HepG2 (cell line): Measurements from ENCODE around the gene FLACC1. TPM values are rescaled to one million over a fixed set of nuclear protein-coding genes. Genes with fewer than 3 reads are reported as not detected.

ENCODE experiments used
- ATAC-seq: fragments of 200-7000 bp; cut with Tn5 transposase; 3 replicates; pipeline ENCODE4 v1.9.1; 2020; ENCODE audit warnings: mild to moderate bottlenecking, moderate library complexity
- BruUV-seq: library from RNA; stranded (reverse); fragments of 400-500 nt; replicated peaks from 2 replicates; lab custom pipeline; 2021; lab: Mats Ljungman, UMichigan
- CTCF ChIA-PET: fragments of 300-600 bp; formaldehyde crosslinking; extraction: SDS; loops from one replicate; lab custom pipeline; 2021; ENCODE audit warnings: low total read pairs, inconsistent platforms, low intra/inter-chr PET ratio; lab: Yijun Ruan, JAX
- POLR2A ChIA-PET: fragments of 350-600 bp; sonication (Branson Sonifier 250); formaldehyde crosslinking; loops from one replicate; lab custom pipeline; 2020; ENCODE audit warnings: antibody characterized with exemption, inconsistent platforms; lab: Yijun Ruan, JAX
- DNase-seq: peaks from one replicate; pipeline ENCODE4 v3.0.0-alpha.2; 2015; ENCODE audit warnings: low spot score
- FAIRE-seq: peaks from 3 replicates; lab custom pipeline; 2011; peaks lifted over from hg19 to GRCh38; lab: Jason Lieb, UNC
- H2AFZ ChIP-seq: one replicate; pipeline ENCODE4 v1.6.1; 2011; ENCODE audit warnings: low read length, inconsistent platforms
- H3K27ac ChIP-seq: fragments of 300-600 bp; 3 replicates; pipeline ENCODE4 v1.8.0; 2011; ENCODE audit warnings: mixed run types, mild to moderate bottlenecking, mixed read lengths, low read length, inconsistent platforms; ENCODE audit not compliant: insufficient read depth; ENCODE audit errors: extremely low read length
- H3K27me3 ChIP-seq, 2 experiments: fragments of 200-600 bp in 1 of 2; 2 replicates in 1 of 2; 3 replicates in 1 of 2; pipeline versions ENCODE4 v1.6.0 to v1.8.0; 2011; ENCODE audit warnings: low read length in 2 of 2, mild to moderate bottlenecking in 2 of 2, moderate library complexity in 2 of 2, inconsistent platforms in 1 of 2; ENCODE audit not compliant: insufficient read depth in 2 of 2, control insufficient read depth in 1 of 2
- H3K36me3 ChIP-seq, 2 experiments: fragments of 200-600 bp in 1 of 2; replicated peaks in 1 of 2; 2 replicates in 1 of 2; 3 replicates in 1 of 2; pipeline versions ENCODE4 v1.5.1 to v1.8.0; 2011; ENCODE audit warnings: low read length in 2 of 2, inconsistent platforms in 1 of 2; ENCODE audit not compliant: insufficient read depth in 2 of 2, control insufficient read depth in 1 of 2
- H3K4me1 ChIP-seq: 2 replicates; pipeline ENCODE4 v1.5.1; 2012; ENCODE audit warnings: low read length, inconsistent platforms; ENCODE audit not compliant: insufficient read depth
- H3K4me2 ChIP-seq: 2 replicates; pipeline ENCODE4 v1.6.0; 2011; ENCODE audit warnings: low read depth, low read length, inconsistent platforms
- H3K4me3 ChIP-seq, 3 experiments: fragments of 200-600 bp in 1 of 3; sonication (generic), shearing (Covaris generic) in 1 of 3; replicated peaks in 1 of 3; 2 replicates each; pipeline ENCODE4 v1.5.1; 2011 to 2016; ENCODE audit warnings: low read length in 3 of 3, inconsistent platforms in 2 of 3, low read depth in 2 of 3, mild to moderate bottlenecking in 2 of 3, control low read depth in 1 of 3, mixed read lengths in 1 of 3; ENCODE audit not compliant: insufficient read depth in 1 of 3
- H3K79me2 ChIP-seq: one replicate; pipeline ENCODE4 v1.6.1; 2011; ENCODE audit warnings: low read length, inconsistent platforms; ENCODE audit not compliant: insufficient read depth
- H3K9ac ChIP-seq: 2 replicates; pipeline ENCODE4 v1.6.0; 2011; ENCODE audit warnings: mild to moderate bottlenecking, low read depth, low read length, inconsistent platforms; ENCODE audit not compliant: insufficient read depth
- H3K9me3 ChIP-seq: 2 replicates; pipeline ENCODE4 v1.5.1; 2012; ENCODE audit warnings: mild to moderate bottlenecking, low read length
- H4K20me1 ChIP-seq: 2 replicates; pipeline ENCODE4 v1.6.0; 2011; ENCODE audit warnings: inconsistent platforms, mild to moderate bottlenecking, low read length, moderate library complexity; ENCODE audit not compliant: insufficient read depth
- ATAD3A ChIP-seq: sonication (generic); formaldehyde crosslinking; IDR thresholded peaks from 2 replicates; pipeline ENCODE4 v1.4.0; 2020; ENCODE audit warnings: missing genetic modification reagents
- HNF1A ChIP-seq, 2 experiments: sonication (generic) in 1 of 2; formaldehyde crosslinking in 1 of 2; IDR thresholded peaks; 2 replicates each; pipeline versions ENCODE4 v1.4.0 to v1.6.1; 2016 to 2020; ENCODE audit warnings: borderline replicate concordance in 1 of 2, low read depth in 1 of 2, mild to moderate bottlenecking in 1 of 2, missing genetic modification reagents in 1 of 2
- MEIS2 ChIP-seq: sonication (generic); formaldehyde crosslinking; IDR thresholded peaks from 2 replicates; pipeline ENCODE4 v1.9.0; 2021; ENCODE audit warnings: mild to moderate bottlenecking, missing genetic modification reagents
- RFX5 ChIP-seq: IDR thresholded peaks from 2 replicates; pipeline ENCODE4 v1.6.1; 2011; ENCODE audit warnings: low read depth, low read length, improper control_type of control experiment
- SCMH1 ChIP-seq: sonication (generic); formaldehyde crosslinking; IDR thresholded peaks from 2 replicates; pipeline ENCODE4 v1.9.0; 2021; ENCODE audit warnings: missing genetic modification reagents, mild to moderate bottlenecking, borderline replicate concordance
- SMARCC2 ChIP-seq: fragments of 450-650 bp; IDR thresholded peaks from 2 replicates; pipeline ENCODE4 v1.6.1; 2017; ENCODE audit warnings: antibody characterized with exemption, mild to moderate bottlenecking
- STAG1 ChIP-seq: sonication (generic); formaldehyde crosslinking; IDR thresholded peaks from 2 replicates; pipeline ENCODE4 v1.4.0; 2020; ENCODE audit warnings: missing genetic modification reagents
- ZBTB39 ChIP-seq: sonication (generic); formaldehyde crosslinking; IDR thresholded peaks from 2 replicates; pipeline ENCODE4 v1.5.0; 2020; ENCODE audit warnings: missing genetic modification reagents
- ZNF12 ChIP-seq: sonication (generic); formaldehyde crosslinking; IDR thresholded peaks from 2 replicates; pipeline ENCODE4 v1.5.0; 2020; ENCODE audit warnings: missing genetic modification reagents
- ZNF3 ChIP-seq: IDR thresholded peaks from 2 replicates; pipeline ENCODE4 v1.7.0; 2017; ENCODE audit warnings: inconsistent platforms
- ZNF503 ChIP-seq: sonication (generic); formaldehyde crosslinking; IDR thresholded peaks from 2 replicates; pipeline ENCODE4 v1.4.0; 2020; ENCODE audit warnings: missing genetic modification reagents
- ZNF510 ChIP-seq: sonication (generic); formaldehyde crosslinking; IDR thresholded peaks from 2 replicates; pipeline ENCODE4 v1.4.0; 2020; ENCODE audit warnings: low read depth, mild to moderate bottlenecking, missing genetic modification reagents
- ZNF569 ChIP-seq: sonication (generic); formaldehyde crosslinking; IDR thresholded peaks from 2 replicates; pipeline ENCODE4 v1.5.0; 2020; ENCODE audit warnings: mild to moderate bottlenecking, missing genetic modification reagents, moderate library complexity, borderline replicate concordance
- ZNF775 ChIP-seq: sonication (generic); formaldehyde crosslinking; IDR thresholded peaks from 2 replicates; pipeline ENCODE4 v1.4.0; 2020; ENCODE audit warnings: missing genetic modification reagents, mild to moderate bottlenecking, moderate library complexity, borderline replicate concordance
- WGBS: methylation state at CpG from one replicate; pipeline ENCODE4 v1.1.6; 2017; ENCODE audit warnings: low lambda C conversion rate; 5-methylcytosine and 5-hydroxymethylcytosine counted together
- in situ Hi-C: cut with HindIII; loops from 2 replicates; pipeline ENCODE4 v1.10.0; 2017; ENCODE audit warnings: low pct_unique_long_range_greater_than_20kb; ENCODE audit not compliant: extremely low pct_ligation_motif_present
- intact Hi-C: fragments of 100-400 bp; cut with micrococcal nuclease; formaldehyde crosslinking; loops from one replicate; pipeline ENCODE4 v1.10.0; 2022; ENCODE audit not compliant: unreplicated experiment
- polyA plus RNA-seq, 8 experiments: library from polyadenylated mRNA; depleted of rRNA in 3 of 8; stranded (reverse) in 7 of 8; unstranded in 1 of 8; fragments of >200 nt; fragmentation: Illumina TruSeq in 4 of 8; extraction: Trizol in 4 of 8; gene quantifications; 2 replicates each; pipeline versions ENCODE4 v1.2.1 to v1.2.3, GENCODE V29; 2011 to 2016; ENCODE audit warnings: low read depth in 4 of 8, missing spikeins in 1 of 8, mixed read lengths in 1 of 8; ENCODE audit not compliant: insufficient read depth in 1 of 8
- total RNA-seq, 5 experiments: library from RNA; depleted of rRNA; stranded (reverse); fragments of >200 nt; fragmentation: Illumina TruSeq; extraction: Trizol; gene quantifications; 2 replicates each; pipeline ENCODE4 v1.2.3, GENCODE V29; 2016; ENCODE audit warnings: low read depth in 1 of 5

FLACC1 gene
- total and polyA plus RNA-seq, 2 of the 13 experiments (the other 11 are each of a cell fraction or from before 2014, with no cell fraction given) = 0.35 to 0.59 TPM

- Histone ChIP-seq H3K27ac (no peak overlapping the region), H3K4me3 (no peak overlapping the region), H2AFZ (no peak overlapping the region), H3K4me2 (no peak overlapping the region), H4K20me1 (no peaks in the 10 kb centered on the region), H3K27me3 (no peaks in the 10 kb centered on the region), H3K79me2 (peaks cover 16% of the 10 kb centered on the region)
- CTCF ChIA-PET = no interaction called here
- POLR2A ChIA-PET = no interaction called here
- ATAC-seq = no peak
- no peak for FAIRE-seq
- no peak for DNase-seq
- no peak for TF ChIP-seq ZBTB39
- TF ChIP-seq RFX5 = no peak
- no peak for TF ChIP-seq HNF1A (IDR thresholded peaks at IDR 0.05; ENCODE audit: low read depth)
- no peak for TF ChIP-seq HNF1A (CRISPR knock-in tag; IDR thresholded peaks at IDR 0.05; ENCODE audit: borderline replicate concordance)
- no peak for TF ChIP-seq ZNF12 (CRISPR knock-in tag)
- no peak for TF ChIP-seq SCMH1 (CRISPR knock-in tag)
- TF ChIP-seq SMARCC2 = no peak
- no peak for TF ChIP-seq ZNF569 (CRISPR knock-in tag)
- TF ChIP-seq ZNF3 (CRISPR knock-in tag) = no peak
- TF ChIP-seq ZNF775 = no peak
- TF ChIP-seq ZNF510 = no peak
- TF ChIP-seq MEIS2 (CRISPR knock-in tag) = no peak
- no peak for TF ChIP-seq ATAD3A
- TF ChIP-seq ZNF503 (CRISPR knock-in tag) = no peak
- no peak for TF ChIP-seq STAG1 (CRISPR knock-in tag)
- TF ChIP-seq, all 625 proteins: peak for 0
- H3K9ac ChIP-seq = no peak overlapping the region
- peaks cover 6% of the 10 kb centered on the region; the same call in 1 of the 2 replicates for H3K4me1 ChIP-seq
- in situ Hi-C loops = no loop called here
- no peaks in the 10 kb centered on the region for H3K9me3 ChIP-seq
- WGBS = 94% methylated on average over 12 of the region's 12 CpGs
- intact Hi-C loops = no loop called here
- H3K36me3 ChIP-seq = peaks cover 16 to 28% of the 10 kb centered on the region in 2 experiments
- BruUV-seq = no TSS peak
Measured at GRCh38 chr2:201267278-201268030, 89.7 kb downstream of the FLACC1 start.
